Measurements from ENCODE around the gene ANKRD27. TPM values are rescaled to one million over a fixed set of nuclear protein-coding genes. Genes with fewer than 3 reads are reported as not detected.
A peak's percentile ranks its signal among the peaks of the same experiment; 100 is the strongest.

The ANKRD27 gene
- total and polyA plus RNA-seq, 10 of the 15 experiments (the other 5 are each of a cell fraction or from before 2014, with no cell fraction given), result 2.8 to 49.9 (median 28.5) TPM

DNA sequence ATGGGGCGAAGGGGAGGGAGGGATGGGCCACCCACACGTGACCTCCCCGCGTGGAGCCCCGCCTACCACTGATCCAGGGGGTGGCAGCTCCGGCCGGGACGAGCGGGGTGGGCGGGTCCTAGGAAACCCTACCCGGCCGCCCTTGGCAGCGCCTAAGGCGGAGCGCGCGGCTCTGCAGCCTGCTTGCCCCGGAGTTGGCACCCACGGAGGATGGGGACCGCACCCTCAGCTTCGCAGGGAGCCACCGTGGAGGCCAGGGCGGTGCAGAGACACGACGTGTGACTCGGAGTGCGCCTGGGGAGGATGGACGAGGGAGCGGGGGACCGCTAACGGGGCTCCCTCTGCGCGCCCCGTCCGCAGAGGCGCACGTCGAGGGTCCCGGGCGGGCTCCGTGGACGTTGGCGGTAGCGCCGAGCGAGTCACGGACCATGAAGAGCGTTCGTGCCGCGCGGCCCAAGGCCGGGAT, 773 bp upstream of the ANKRD27 start, which contains the start of gene RGS9BP (continued):
- TF ChIP-seq, protein P1, sequence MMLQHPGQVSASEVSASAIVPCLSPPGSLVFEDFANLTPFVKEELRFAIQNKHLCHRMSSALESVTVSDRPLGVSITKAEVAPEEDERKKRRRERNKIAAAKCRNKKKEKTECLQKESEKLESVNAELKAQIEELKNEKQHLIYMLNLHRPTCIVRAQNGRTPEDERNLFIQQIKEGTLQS (IDR thresholded peaks at IDR 0.05; ENCODE audit: borderline replicate concordance, extremely low read depth, low read depth, low read length), result peak; percentile 39; the same call in 1 of the 2 replicates
- TF ChIP-seq, protein P2, sequence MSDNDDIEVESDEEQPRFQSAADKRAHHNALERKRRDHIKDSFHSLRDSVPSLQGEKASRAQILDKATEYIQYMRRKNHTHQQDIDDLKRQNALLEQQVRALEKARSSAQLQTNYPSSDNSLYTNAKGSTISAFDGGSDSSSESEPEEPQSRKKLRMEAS (IDR thresholded peaks at IDR 0.05; ENCODE audit: low read depth, low read length), result peak; percentile 29; the same call in 1 of the 2 replicates
- no peak for TF ChIP-seq POU2F2 (IDR thresholded peaks at IDR 0.05; ENCODE audit: borderline replicate concordance, low read depth, low read length)

- DNase-seq (ENCODE audit: low read depth, low spot score) (no peak), ATAC-seq (no peak), FAIRE-seq (no peak)
- peak overlapping the region; percentile 83 for H3K4me3 ChIP-seq
- H2AFZ ChIP-seq (ENCODE audit: control insufficient read depth, low read depth, low read length), result peak overlapping the region; percentile 94
- H3K4me2 ChIP-seq (ENCODE audit: control insufficient read depth, insufficient read depth), result peak overlapping the region; percentile 85
- ChIA-PET POLR2A (interaction anchor here (0.6 to 1.0 kb wide), 2 partner anchors 16 to 74 kb away, joined by 3 to 4 read pairs; no protein-coding TSS in a partner anchor), RAD21 (ENCODE audit: unreplicated experiment) (interaction anchor here (0.7 kb wide), 1 partner anchor 17 kb away, joined by 3 read pairs; the partner anchor contains the start of gene NUDT19), CTCF (interaction anchor here (0.7 to 1.0 kb wide), 2 partner anchors 13 to 16 kb away, joined by 3 to 4 read pairs; no protein-coding TSS in a partner anchor), SMC1A (ENCODE audit: uncharacterized antibody, unreplicated experiment) (interaction anchor here (0.7 to 1.0 kb wide), 2 partner anchors 17 to 333 kb away, joined by 3 read pairs; partner anchors contain the start of gene NUDT19)
- under 1% methylated on average over 33 of the region's 67 CpGs for WGBS (ENCODE audit: insufficient coverage, insufficient replicate concordance, low lambda C conversion rate, missing lambda C conversion rate)
- H3K4me1 ChIP-seq (ENCODE audit: control insufficient read depth, insufficient read depth, low read length), result peaks cover 20% of the 10 kb centered on the region
- peak overlapping the region; percentile 53 for H3K27ac ChIP-seq (ENCODE audit: control insufficient read depth, insufficient read depth)
- peaks cover 37% of the 10 kb centered on the region for H3K79me2 ChIP-seq (ENCODE audit: control insufficient read depth, insufficient read depth, low read length)
- no peaks in the 10 kb centered on the region; the same call in 2 of the 3 replicates for H3K9me3 ChIP-seq (replicated peaks; ENCODE audit: control insufficient read depth, insufficient read depth, low read length)
- H4K20me1 ChIP-seq (ENCODE audit: control insufficient read depth, insufficient read depth), result 0 out of 2 replicates have a peak, but pooled peaks cover 2% of the 10 kb centered on the region
- peaks cover 2 to 7% of the 10 kb centered on the region in 2 experiments; a peak in 3 of 4 replicates for H3K27me3 ChIP-seq (replicated peaks in 1 of 2; ENCODE audit: control insufficient read depth in 2 of 2, insufficient read depth in 2 of 2, low read length in 1 of 2)
- BruUV-seq (replicated peaks), result TSS peak; percentile 63
- in situ Hi-C loops (cut with MboI) (no loop called here), intact Hi-C loops (cut with micrococcal nuclease; ENCODE audit: unreplicated experiment) (no loop called here)
- no peaks in the 10 kb centered on the region; a peak in 1 of 4 replicates for H3K36me3 ChIP-seq (ENCODE audit: control insufficient read depth in 2 of 2, insufficient read depth in 2 of 2, low read length in 1 of 2)
- peak overlapping the region; percentile 77 for H3K9ac ChIP-seq (ENCODE audit: control insufficient read depth, insufficient read depth, low read length)
- no peak for TF ChIP-seq BCL11A (IDR thresholded peaks at IDR 0.05; ENCODE audit: low read depth, low read length)
- TF ChIP-seq, protein P3, sequence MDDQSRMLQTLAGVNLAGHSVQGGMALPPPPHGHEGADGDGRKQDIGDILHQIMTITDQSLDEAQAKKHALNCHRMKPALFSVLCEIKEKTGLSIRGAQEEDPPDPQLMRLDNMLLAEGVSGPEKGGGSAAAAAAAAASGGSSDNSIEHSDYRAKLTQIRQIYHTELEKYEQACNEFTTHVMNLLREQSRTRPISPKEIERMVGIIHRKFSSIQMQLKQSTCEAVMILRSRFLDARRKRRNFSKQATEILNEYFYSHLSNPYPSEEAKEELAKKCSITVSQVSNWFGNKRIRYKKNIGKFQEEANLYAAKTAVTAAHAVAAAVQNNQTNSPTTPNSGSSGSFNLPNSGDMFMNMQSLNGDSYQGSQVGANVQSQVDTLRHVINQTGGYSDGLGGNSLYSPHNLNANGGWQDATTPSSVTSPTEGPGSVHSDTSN (IDR thresholded peaks at IDR 0.05; ENCODE audit: insufficient replicate concordance, low read depth, low read length), result no peak
- TF ChIP-seq BACH1 (IDR thresholded peaks at IDR 0.05; ENCODE audit: borderline replicate concordance), result no peak
- 0 out of 2 replicates have a peak, but pooled peaks have one; percentile 53 for TF ChIP-seq ASH2L (IDR thresholded peaks at IDR 0.05; ENCODE audit: borderline replicate concordance, low read depth)
- TF ChIP-seq SMARCA5 (IDR thresholded peaks at IDR 0.05), result no peak
- TF ChIP-seq, protein P4, sequence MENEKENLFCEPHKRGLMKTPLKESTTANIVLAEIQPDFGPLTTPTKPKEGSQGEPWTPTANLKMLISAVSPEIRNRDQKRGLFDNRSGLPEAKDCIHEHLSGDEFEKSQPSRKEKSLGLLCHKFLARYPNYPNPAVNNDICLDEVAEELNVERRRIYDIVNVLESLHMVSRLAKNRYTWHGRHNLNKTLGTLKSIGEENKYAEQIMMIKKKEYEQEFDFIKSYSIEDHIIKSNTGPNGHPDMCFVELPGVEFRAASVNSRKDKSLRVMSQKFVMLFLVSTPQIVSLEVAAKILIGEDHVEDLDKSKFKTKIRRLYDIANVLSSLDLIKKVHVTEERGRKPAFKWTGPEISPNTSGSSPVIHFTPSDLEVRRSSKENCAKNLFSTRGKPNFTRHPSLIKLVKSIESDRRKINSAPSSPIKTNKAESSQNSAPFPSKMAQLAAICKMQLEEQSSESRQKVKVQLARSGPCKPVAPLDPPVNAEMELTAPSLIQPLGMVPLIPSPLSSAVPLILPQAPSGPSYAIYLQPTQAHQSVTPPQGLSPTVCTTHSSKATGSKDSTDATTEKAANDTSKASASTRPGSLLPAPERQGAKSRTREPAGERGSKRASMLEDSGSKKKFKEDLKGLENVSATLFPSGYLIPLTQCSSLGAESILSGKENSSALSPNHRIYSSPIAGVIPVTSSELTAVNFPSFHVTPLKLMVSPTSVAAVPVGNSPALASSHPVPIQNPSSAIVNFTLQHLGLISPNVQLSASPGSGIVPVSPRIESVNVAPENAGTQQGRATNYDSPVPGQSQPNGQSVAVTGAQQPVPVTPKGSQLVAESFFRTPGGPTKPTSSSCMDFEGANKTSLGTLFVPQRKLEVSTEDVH (IDR thresholded peaks at IDR 0.05; ENCODE audit: low read depth, partially characterized antibody), result no peak
- no peak for TF ChIP-seq NFYA (IDR thresholded peaks at IDR 0.05; ENCODE audit: borderline replicate concordance, low read depth, low read length)
- no peak for TF ChIP-seq ZNF207 (IDR thresholded peaks at IDR 0.05; ENCODE audit: borderline replicate concordance)
- TF ChIP-seq MTA2 (IDR thresholded peaks at IDR 0.05; ENCODE audit: low read depth), result no peak
- TF ChIP-seq PKNOX1 (IDR thresholded peaks at IDR 0.05), result no peak
- no peak for TF ChIP-seq TARDBP (IDR thresholded peaks at IDR 0.05; ENCODE audit: borderline replicate concordance)
- TF ChIP-seq JUNB (IDR thresholded peaks at IDR 0.05), result no peak
Observed at GRCh38 chr19:32674153-32674930, 638 bp downstream of the ANKRD27 start.

Data from GM12878 (cell line).